Measurements from ENCODE around the gene INHA. TPM values are rescaled to one million over a fixed set of nuclear protein-coding genes. Genes with fewer than 3 reads are reported as not detected.

The INHA gene
- total RNA-seq, 1 experiment from 2014 or later = 0.35 TPM

DNA sequence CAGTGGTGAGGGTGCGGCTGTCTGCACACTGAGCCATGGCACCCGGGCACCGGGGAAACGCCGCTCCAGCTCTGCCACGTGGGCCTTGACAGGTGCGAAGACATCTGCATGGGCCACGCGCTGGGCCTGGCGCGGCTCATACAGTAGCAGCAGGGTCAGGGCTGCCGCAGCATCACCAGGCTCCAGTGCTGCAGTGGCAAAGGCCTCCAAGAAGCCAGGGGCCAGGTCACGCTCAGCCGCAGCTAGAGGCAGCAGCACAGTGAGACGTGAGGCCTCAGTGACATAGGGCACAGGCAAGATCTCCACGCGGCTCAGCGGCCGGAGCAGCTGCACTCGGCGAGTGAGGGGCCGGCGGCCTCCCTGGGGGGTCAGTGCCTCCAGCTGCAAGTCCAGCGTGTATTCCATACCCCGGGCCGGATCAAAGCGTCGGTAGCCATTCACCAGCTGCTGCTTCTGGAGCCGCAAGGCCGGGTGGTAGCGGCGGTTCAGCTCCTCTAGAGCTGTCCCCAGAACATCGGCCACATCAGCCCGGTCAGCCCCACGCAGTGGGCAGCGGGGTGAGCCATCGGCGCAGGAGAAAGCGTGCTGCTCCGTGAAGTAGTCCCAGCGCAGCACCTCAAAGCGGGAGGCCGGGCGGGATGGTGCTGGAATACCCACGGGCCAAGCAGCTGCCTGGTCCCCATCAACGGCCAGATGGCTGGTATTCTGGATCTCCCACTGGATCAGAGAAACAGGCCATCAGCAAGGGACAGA, 32.0 kb upstream of the INHA start:
- DNase-seq (ENCODE audit: low spot score) = no peak

DNA sequence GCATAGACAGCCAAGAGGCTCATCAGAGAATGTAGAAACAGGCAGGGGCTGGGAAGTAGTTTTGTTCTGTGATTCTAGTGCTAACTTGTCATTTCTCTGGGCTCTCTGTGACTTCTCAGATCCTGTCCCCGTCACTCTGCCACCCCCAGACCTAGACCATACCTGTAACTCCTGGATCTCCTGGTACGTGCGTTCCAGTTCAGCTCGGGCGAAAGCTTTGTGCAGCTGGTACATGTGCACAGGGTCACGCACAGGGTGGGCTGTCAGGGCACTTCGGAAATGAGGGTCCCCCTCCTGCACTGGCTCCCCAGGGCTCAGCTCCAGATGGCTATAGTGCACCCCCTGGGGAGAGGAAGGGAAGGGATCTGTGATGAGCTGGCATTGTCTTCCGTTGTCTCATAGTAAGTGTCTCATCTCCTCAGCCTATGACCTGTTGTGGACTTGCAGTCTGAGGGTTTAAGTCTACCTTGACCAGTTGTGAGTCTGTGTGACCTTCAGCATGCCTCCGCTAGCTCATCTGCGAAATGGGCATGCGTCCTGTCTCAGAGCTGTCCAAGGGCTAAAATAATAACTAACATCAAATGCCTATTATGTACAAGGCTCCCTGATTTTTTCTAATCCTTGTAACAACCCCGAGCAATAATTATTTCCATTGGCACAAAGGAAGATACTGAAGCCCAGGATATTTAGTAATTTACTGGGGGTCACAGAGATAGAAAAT, 31.2 kb upstream of the INHA start:
- no peak for DNase-seq (ENCODE audit: low spot score)

DNA sequence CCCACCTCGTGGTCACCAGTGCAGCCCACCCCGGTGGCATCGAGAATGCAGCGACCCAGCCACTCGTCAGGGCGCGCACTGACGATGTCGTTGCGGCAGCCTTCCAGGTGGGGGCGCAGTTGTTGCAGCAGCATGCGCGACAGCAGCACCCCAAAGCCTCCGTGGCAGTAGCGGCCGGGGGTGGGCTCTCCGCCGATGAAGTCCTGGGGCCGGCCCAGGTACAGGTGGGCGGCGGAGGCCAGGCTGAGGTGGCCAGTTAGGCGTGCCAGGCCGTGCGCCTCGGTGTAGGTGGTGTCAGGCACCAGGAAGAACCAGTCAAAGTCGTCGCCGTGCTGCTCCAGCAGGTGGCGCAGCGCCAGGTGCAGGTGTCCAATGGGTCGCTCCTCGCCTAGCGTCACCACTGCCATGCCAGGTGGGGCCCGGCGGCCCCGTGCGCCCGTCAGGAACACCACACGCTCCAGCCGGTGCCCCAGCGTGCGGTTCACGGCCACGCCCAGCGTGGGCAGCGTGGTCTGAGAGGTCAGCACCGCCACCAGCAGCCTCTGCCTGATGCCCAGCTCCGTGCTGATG, 30.4 kb upstream of the INHA start:
- peak; percentile 71 for DNase-seq (ENCODE audit: low spot score)

DNA sequence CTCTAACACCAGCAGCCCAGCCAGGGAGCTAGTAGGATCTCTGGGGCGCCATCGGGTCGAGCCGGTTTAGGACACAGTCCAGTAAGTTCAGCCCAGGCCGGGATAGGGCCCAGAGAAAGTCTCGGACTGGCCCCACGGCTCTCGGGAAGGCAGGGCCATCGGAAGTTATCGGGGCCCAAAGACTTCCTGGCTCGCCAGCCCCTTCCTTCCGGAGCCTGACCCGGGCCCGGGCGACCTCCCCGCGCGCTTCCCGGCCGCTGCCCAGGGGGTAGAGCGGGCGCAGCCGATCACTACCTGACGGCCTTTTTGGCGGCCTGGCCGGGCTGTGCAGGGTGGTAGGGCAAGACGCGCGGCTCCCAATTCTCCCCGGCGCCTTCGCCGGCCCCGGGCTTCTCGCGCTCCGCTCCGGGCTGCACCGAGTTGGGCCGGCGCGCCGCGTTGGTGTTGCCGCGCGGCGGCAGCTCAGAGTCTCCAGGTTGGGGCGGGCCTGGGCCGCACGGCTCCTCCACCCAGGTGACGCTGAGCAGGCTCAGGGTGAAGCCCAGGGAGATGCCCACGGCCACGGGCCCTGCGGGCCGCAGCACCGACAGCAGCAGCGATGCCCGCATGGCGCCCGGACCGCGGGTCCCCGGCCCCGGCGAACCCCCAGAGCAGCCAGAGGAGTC, 29.0 kb upstream of the INHA start:
- DNase-seq (ENCODE audit: low spot score) = no peak

DNA sequence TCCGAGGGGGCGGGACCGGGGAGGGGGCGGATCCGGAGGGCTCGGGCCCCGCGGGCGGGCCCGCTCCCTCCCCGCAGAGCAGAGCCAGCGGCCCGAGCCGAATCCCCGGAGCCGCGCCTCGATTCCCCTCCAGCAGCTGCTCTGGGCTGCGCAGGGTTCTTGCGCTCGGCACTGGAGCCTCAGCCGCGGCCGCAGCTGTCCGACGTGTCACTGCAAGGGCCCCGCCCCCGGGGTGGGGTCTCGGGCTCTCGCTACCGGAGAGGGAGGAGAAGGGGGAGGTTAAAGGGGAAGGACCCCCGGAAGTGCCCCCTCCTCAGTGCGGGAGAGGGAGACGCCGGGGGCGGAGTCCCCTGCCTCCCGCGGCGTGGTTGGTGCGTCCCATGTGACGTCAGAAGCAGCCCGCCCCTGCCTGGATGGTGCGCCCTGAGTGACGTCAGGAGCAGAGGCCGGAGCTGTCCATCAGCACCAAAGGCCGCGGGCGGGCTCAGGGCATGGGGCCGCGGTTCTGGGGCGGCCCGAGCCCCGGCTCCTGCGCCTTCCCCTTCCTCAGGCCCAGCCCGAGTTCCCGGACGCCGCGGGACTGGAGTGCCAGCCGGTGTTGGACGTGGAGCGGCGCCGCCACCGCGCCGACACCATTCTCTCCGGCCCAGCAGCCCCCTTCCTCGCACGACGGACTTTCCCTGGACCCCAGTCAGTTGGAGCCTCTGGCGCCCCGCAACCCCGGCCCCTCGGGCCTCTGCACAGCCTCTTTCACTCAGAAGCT, 28.3 kb upstream of the INHA start, which contains the start of the genes CHPF and TMEM198:
CHPF (minus strand) TSS at position 214 of the 763 bp plus-strand sequence. CDS start 271 bp downstream, outside the sequence.
TMEM198 (plus strand) TSS at position 433 of the 763 bp plus-strand sequence. CDS start 700 bp downstream, outside the sequence.
- DNase-seq (ENCODE audit: low spot score) = peak; percentile 95

DNA sequence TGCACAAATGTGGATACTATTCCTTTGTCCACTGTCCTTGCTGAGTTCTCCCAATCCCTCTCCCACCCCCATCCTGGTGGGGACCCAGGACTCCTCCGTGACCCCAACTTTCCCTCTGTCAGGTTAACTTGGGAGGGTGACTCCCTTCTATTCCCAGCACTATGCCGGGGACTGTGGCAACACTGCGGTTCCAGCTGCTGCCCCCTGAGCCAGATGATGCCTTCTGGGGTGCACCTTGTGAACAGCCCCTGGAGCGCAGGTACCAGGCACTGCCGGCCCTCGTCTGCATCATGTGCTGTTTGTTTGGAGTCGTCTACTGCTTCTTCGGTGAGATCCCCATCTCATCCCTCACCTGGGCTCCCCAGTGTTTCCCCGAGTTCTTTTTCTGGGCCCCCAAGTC, 27.5 kb upstream of the INHA start:
- no peak for DNase-seq (ENCODE audit: low spot score)

DNA sequence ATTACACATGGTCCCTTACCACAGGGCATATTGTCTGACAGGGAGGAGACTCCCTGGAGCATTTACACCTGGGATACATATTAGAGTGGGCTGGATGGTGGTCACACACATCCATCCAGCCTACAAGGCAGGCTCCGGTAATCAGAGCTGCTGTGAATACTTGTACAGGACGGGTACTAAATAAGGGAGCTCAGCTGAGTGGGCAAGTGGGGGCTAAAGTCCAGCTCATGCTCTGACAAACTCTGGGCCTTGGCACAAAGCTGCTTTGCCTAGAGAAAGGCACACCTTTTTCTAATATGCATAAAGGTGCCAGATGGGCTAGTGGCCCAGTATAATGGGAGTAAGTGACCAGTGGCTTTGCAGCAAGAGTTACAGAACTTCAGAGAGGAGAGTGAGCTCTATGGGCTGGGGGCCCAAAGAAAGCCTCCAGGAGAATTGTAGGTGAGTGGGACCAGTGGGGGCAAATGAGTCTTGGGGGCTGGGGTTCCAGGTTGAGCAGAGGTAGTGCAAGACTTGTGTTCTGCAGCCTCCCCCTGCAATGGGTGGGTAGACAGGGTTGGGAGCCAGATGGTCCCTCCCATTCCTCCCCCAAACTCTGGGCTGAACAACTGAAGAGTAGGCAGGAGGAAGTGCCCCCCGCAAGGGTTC, 26.7 kb upstream of the INHA start:
- no peak for DNase-seq (ENCODE audit: low spot score)

DNA sequence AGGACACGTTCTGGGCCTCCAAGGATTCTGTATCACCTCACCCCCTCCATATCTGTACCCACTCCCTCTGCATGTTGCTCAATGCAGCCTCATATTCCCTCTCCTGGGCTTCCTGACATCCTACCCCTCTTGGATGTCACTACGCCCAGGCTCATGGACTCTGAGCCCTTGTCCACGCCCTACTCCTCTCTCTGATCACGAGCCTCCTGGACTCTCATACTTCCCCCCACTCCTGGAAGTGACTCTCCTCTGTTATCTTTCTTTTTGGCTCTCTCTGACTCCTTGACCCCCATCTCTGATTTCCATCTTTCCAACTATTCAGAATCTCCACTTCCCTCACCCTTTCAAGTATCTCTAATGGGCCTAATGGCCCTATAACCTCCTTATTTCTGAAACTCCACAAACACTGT, 26.2 kb upstream of the INHA start:
- no peak for DNase-seq (ENCODE audit: low spot score)

DNA sequence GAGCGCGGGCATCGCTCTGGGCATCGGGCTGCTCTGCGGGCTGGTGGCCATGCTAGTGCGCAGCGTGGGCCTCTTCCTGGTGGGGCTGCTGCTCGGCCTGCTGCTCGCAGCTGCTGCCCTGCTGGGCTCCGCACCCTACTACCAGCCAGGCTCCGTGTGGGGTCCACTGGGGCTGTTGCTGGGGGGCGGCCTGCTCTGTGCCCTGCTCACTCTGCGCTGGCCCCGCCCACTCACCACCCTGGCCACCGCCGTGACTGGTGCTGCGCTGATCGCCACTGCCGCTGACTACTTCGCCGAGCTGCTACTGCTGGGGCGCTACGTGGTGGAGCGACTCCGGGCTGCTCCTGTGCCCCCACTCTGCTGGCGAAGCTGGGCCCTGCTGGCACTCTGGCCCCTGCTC, 24.5 kb upstream of the INHA start:
- no peak for DNase-seq (ENCODE audit: low spot score)

DNA sequence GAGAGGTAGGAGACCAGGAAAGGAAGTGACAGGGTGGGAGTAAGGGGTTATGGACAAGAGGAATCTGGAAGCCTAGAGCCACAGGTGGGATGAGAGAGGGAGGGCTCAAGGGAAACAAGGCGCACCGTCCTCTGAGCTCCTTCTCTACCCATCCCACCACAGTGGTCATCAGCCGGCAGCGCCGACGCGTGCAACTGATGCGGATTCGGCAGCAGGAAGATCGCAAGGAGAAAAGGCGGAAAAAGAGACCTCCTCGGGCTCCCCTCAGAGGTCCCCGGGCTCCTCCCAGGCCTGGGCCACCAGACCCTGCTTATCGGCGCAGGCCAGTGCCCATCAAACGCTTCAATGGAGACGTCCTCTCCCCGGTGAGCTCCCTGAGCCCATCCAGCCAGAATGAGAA, 23.1 kb upstream of the INHA start:
- no peak for DNase-seq (ENCODE audit: low spot score)

DNA sequence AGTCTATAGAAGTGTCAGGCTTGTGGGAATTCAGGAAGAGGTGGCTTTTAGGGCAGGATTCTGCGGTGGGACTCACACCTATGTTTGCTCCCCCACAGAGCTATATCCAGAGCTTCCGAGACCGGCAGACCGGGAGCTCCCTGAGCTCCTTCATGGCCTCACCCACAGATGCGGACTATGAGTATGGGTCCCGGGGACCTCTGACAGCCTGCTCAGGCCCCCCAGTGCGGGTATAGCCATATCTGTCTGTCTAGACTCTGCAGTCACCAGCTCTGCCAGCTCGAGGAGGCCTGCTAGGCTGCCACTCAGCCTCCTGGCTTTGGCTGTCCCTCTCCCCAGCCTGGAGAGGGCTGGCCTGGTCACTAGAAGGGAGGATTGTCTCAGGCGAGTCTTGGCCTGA, 22.5 kb upstream of the INHA start:
- no peak for DNase-seq (ENCODE audit: low spot score)

DNA sequence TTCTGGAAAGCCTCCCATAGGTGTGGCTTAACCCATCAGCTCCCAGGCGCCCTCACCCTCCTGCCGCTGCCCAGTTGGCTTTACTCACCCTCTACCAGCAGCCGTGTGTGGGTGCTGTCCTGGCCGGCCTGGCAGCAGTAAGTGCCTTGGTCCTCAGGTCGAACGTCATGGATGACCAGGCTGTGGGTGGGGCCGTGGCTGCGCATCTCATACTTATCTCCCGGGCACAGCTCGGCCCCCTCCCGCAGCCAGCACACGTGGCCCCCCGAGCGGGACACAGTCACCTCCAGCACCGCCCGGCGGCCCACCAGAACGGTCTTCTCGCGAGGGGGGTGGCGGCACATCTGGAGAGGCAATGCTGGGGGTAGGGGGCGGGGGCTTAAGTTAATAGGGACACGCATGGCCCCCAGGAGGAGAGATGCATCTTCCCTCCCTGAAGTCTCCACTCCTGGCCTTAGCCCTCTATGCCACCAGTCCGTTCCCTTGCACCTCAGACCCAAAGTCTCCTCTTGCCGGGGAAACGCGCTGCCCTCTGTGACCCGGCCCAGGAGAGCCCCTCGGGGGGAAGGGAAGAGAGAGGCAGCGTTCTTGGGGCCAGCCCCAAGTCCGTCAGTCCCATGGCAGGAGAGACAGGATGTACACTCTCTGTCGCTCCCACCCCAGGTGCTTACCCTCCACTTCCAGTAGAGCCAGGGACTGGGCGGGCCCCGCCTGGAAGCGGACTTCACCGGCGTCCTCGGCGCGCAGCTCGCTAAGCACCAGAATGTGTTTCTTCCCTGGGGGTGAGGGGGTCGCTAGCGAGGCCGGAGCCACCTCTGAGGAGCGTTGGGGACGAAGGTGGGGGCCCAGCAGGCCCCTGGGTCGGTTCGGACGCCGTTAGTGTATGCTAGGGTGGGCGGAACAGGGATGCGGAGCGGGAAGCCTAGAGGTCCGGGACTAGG, 20.4 kb upstream of the INHA start:
- no peak for DNase-seq (ENCODE audit: low spot score)

DNA sequence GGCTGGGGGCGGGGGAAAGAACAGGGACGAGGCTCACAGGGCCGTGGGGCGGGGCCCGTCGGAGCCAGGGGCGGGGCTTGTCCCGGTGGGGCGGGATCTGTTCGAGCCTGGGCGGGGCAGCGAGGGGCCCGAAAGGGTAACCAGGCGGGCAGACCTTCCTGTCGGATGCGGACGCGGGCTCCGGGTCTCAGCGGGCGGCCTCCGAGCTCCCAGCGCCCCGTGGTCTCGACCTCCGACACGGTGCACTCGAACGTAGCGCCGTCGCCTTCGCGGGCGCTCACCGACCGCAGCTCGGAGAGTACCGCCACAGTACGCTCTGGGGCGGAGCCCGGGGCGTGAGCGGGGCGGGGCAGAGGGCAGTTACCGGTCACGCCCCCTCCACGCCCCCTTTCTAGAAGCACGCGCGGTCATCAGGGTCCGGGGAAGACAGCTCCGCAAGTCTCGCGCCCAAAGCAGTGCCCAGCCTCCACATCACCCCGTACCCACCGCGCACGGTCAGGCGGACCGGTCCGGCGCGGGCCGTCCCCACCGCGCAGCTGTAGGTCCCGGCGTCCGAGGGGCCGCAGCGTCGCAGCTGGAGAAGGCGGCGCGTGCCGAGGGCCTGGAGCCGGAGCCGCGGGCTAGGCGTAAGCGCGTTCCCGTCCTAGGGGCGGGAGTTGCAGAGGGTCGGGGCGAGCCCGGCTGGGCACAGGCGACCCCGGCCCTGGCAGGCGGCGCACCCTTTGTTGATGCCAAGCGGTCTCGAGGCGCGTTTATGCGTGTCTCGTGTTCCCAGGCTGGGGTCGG, 19.5 kb upstream of the INHA start:
- peak; percentile 54 for DNase-seq (ENCODE audit: low spot score)

DNA sequence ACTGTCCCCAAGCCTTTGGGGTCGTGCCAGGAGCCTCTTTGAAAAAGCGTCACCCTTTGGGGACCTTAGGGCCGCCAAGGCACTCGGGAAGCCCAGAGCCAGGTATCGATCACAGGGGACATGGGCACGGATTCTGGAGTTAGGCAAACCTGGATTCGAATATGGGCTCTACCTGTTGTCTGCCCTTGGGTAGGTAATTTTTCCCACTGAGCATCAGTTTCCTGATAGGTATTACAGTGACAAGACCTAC, 19.0 kb upstream of the INHA start:
- no peak for DNase-seq (ENCODE audit: low spot score)

DNA sequence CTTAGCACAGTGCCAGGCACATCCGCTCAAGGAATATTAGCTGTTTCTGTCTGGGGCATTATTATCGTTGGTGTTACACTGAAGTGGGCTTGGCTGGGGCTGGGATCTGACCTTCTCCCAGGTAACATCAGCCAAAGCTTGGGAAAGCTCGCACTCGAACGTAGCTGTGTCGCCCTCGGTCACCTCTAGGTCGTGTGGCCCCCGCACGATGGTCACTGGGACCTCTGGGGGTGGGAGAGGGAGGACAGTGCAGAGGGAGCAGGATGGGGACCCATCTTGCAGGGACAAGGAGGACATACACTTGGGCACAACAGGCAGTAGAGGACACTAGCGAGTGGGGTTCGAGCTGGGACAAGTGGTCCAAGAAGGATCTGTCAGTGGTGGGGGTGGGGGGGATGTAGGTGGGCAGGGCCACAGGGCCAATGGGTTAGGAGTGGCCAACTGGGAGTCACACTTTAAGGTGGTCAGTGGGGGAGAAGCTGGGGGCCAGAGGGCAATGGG, 18.6 kb upstream of the INHA start:
- no peak for DNase-seq (ENCODE audit: low spot score)

DNA sequence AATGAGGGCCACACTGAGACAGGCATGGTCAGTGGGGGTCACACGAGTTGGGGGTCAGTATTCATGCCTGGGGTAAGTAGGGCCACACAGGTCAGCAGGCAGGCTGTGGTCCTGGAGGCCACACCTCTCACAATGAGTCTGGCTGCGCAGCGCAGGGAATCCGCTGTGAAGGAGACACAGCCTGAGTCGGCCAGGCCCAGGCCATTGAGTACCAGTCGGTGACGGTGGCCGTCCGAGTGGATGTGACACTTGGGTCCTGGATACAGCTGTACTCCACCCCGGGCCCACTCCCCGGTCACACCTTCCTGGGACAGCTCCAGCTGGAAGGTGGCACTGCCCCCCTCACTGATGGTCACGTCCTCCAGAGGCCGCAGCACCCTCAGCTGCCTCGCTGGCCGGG, 17.8 kb upstream of the INHA start:
- DNase-seq (ENCODE audit: low spot score) = no peak

DNA sequence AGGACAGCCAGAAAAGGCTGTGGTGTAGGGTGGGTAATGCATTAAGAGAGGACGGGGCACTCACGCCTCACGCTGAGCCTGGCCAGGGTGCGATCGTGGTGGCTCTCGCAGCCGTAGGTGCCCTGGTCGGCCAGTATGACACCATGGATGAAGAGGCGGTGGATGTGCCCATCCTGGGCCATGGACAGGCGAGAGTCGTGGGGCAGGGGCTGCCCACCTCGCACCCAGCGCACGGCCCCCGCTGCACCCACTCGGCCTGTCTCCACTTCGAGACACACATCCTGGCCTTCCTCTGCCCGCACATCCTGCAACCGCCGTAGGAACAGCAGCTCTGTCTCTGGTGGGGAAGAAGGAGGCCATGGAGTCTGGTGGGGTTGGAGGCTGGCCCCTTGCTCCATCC, 16.2 kb upstream of the INHA start:
- no peak for DNase-seq (ENCODE audit: low spot score)

DNA sequence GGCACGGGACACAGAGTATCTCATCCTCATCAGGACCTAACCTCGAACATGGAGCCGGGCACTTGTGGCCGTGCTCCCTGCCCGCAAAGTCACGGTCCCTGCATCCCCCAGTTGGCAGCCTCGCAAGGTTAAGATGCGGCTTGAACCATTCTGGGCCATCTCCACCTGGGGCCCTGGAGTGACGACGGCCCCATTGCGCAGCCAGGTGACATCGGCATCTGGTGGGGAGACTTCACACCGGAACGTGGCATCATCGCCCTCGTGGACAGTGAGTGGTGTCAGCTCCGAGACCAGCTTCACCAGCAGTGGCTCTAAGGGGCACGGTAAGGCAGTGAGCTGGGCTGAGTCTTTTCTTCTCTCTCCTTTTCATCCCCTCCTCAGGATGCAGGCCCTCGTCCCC, 15.7 kb upstream of the INHA start:
- DNase-seq (ENCODE audit: low spot score) = no peak

DNA sequence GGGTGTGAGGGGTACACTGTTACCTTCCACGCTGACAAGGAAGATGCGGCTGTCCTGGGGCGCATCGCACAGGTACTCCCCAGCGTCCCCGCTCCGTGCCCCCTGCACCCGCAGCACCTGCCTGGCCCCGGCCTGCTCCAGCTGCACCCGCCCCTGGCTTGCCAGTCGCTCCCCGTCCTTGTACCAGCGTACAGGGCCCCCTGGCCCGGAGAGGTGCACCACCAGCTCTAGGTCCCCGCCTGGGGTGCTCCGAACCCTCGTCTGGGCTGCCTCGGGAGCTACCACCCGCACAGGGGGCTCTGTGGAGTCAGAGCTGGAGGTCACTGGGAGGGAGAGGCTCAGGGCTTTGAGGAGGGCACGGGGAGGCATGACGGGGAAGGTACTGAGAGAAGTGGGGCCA, 14.8 kb upstream of the INHA start:
- no peak for DNase-seq (ENCODE audit: low spot score)

All from H4 (cell line).